Vagina (tissue), 2 donors: ENCODE measurements around the gene SLC29A3.

ENCODE experiments used
- CTCF ChIP-seq, 3 experiments: fragments of 450-650 bp in 2 of 3; fragments of 200-600 bp in 1 of 3; sonication (generic) in 1 of 3; IDR thresholded peaks; one replicate each; pipeline ENCODE4 v1.5.1; 2017 to 2019; ENCODE audit warnings: antibody characterized with exemption in 3 of 3, mild to moderate bottlenecking in 2 of 3, moderate library complexity in 2 of 3
- POLR2AphosphoS5 ChIP-seq, 2 donors: sonication (generic); formaldehyde crosslinking; IDR thresholded peaks; one replicate each; pipeline ENCODE4 v1.9.0; 2017; ENCODE audit warnings: antibody characterized with exemption in 2 of 2, mild to moderate bottlenecking in 2 of 2, low read depth in 1 of 2; ENCODE audit not compliant: insufficient read depth in 1 of 2

- TF ChIP-seq CTCF (IDR thresholded peaks at IDR 0.05), result no peak
- TF ChIP-seq POLR2AphosphoS5 (IDR thresholded peaks at IDR 0.05; ENCODE audit: insufficient read depth in 1 of 2, low read depth in 1 of 2), result no peak
Observed at GRCh38 chr10:71307469-71308085, 11.5 kb upstream of the SLC29A3 start.
